Vagina (tissue), 2 donors: ENCODE results near the gene STK10.

ENCODE experiments used
- CTCF ChIP-seq, 3 experiments: fragments of 450-650 bp in 2 of 3; fragments of 200-600 bp in 1 of 3; sonication (generic) in 1 of 3; IDR thresholded peaks; one replicate each; pipeline ENCODE4 v1.5.1; 2017 to 2019; ENCODE audit warnings: antibody characterized with exemption in 3 of 3, mild to moderate bottlenecking in 2 of 3, moderate library complexity in 2 of 3
- POLR2A ChIP-seq, 2 donors: fragments of 450-650 bp; IDR thresholded peaks; one replicate each; pipeline ENCODE4 v1.6.1; 2017; ENCODE audit warnings: antibody characterized with exemption in 2 of 2, mild to moderate bottlenecking in 2 of 2, moderate library complexity in 2 of 2
- POLR2AphosphoS5 ChIP-seq, 2 donors: sonication (generic); formaldehyde crosslinking; IDR thresholded peaks; one replicate each; pipeline ENCODE4 v1.9.0; 2017; ENCODE audit warnings: antibody characterized with exemption in 2 of 2, mild to moderate bottlenecking in 2 of 2, low read depth in 1 of 2; ENCODE audit not compliant: insufficient read depth in 1 of 2

- no peak for TF ChIP-seq POLR2A (IDR thresholded peaks at IDR 0.05)
- TF ChIP-seq CTCF (IDR thresholded peaks at IDR 0.05), result no peak
- TF ChIP-seq POLR2AphosphoS5 (IDR thresholded peaks at IDR 0.05; ENCODE audit: insufficient read depth in 1 of 2, low read depth in 1 of 2), result no peak
Measured at GRCh38 chr5:172109749-172110148, 78.3 kb downstream of the STK10 start.
